ENCODE measurements around the gene DEXI.

- no peak for TF ChIP-seq E4F1 (CRISPR knock-in tag; IDR thresholded peaks at IDR 0.05; ENCODE audit: borderline replicate concordance)
- TF ChIP-seq HIVEP1 (CRISPR knock-in tag; IDR thresholded peaks at IDR 0.05), result no peak
- no peak for TF ChIP-seq SRSF9 (IDR thresholded peaks at IDR 0.05; ENCODE audit: borderline replicate concordance, low read depth, low read length)
- no peak for TF ChIP-seq NFYB (IDR thresholded peaks at IDR 0.05; ENCODE audit: extremely low read depth, insufficient read length)
- no peak for TF ChIP-seq FOXK1 (CRISPR knock-in tag; IDR thresholded peaks at IDR 0.05; ENCODE audit: borderline replicate concordance)
- TF ChIP-seq POLR2AphosphoS5 (IDR thresholded peaks at IDR 0.05; ENCODE audit: control insufficient read depth, insufficient read depth, low read depth, low read length), result no peak
- no peak for TF ChIP-seq EZH2 (IDR thresholded peaks at IDR 0.05; ENCODE audit: borderline replicate concordance, low read depth, low read length)
- TF ChIP-seq ARID2 (IDR thresholded peaks at IDR 0.05), result no peak
- TF ChIP-seq, protein P1, sequence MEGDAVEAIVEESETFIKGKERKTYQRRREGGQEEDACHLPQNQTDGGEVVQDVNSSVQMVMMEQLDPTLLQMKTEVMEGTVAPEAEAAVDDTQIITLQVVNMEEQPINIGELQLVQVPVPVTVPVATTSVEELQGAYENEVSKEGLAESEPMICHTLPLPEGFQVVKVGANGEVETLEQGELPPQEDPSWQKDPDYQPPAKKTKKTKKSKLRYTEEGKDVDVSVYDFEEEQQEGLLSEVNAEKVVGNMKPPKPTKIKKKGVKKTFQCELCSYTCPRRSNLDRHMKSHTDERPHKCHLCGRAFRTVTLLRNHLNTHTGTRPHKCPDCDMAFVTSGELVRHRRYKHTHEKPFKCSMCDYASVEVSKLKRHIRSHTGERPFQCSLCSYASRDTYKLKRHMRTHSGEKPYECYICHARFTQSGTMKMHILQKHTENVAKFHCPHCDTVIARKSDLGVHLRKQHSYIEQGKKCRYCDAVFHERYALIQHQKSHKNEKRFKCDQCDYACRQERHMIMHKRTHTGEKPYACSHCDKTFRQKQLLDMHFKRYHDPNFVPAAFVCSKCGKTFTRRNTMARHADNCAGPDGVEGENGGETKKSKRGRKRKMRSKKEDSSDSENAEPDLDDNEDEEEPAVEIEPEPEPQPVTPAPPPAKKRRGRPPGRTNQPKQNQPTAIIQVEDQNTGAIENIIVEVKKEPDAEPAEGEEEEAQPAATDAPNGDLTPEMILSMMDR (IDR thresholded peaks at IDR 0.05 in 2 of 3, conservative IDR thresholded peaks at IDR 0.05 in 1 of 3; ENCODE audit: insufficient read depth in 2 of 3, low read depth in 1 of 3, low read length in 3 of 3), result no peak
These were observed 34.6 kb downstream of the DEXI start for GRCh38 chr16:10907757-10908045.

Measured in K562 (cell line).